Glutamatergic neuron (in vitro differentiated cells): ENCODE data around the gene CD244. TPM values are rescaled to one million over a fixed set of nuclear protein-coding genes. Genes with fewer than 3 reads are reported as not detected.

Experiments used
- DNase-seq: peaks from one replicate; pipeline ENCODE4 v3.0.0; 2022
- H3K27ac Mint-ChIP-seq: one replicate; pipeline ENCODE4 v1.8.0; 2020; ENCODE audit warnings: mild to moderate bottlenecking, mixed read lengths, inconsistent platforms; ENCODE audit not compliant: unreplicated experiment
- H3K27me3 Mint-ChIP-seq: one replicate; pipeline ENCODE4 v1.8.0; 2020; ENCODE audit warnings: mild to moderate bottlenecking, moderate library complexity, mixed read lengths, inconsistent platforms; ENCODE audit not compliant: unreplicated experiment
- H3K36me3 Mint-ChIP-seq: one replicate; pipeline ENCODE4 v1.8.0; 2020; ENCODE audit warnings: mild to moderate bottlenecking, mixed read lengths, inconsistent platforms; ENCODE audit not compliant: unreplicated experiment
- H3K4me1 Mint-ChIP-seq: one replicate; pipeline ENCODE4 v1.8.0; 2020; ENCODE audit warnings: mild to moderate bottlenecking, low read depth, mixed read lengths, inconsistent platforms; ENCODE audit not compliant: unreplicated experiment
- H3K4me3 Mint-ChIP-seq: one replicate; pipeline ENCODE4 v1.8.0; 2020; ENCODE audit warnings: mild to moderate bottlenecking, mixed read lengths, inconsistent platforms; ENCODE audit not compliant: unreplicated experiment
- H3K9me3 Mint-ChIP-seq: one replicate; pipeline ENCODE4 v1.8.0; 2020; ENCODE audit warnings: mild to moderate bottlenecking, moderate library complexity, mixed read lengths, inconsistent platforms; ENCODE audit not compliant: unreplicated experiment
- total RNA-seq: library from RNA; stranded (reverse); fragmentation: NEBNext Ultra II Directional; extraction: Animal tissue kit (Norgen Biotek cat#: 25700); gene quantifications from one replicate; pipeline ENCODE4 v1.2.1, GENCODE V29; 2021; ENCODE audit not compliant: unreplicated experiment
- TF ChIP-seq, protein P1 (sequence below): fragments of 200-600 bp; sonication (generic); IDR thresholded peaks from one replicate; pipeline ENCODE4 v1.5.0; 2021; ENCODE audit not compliant: partially characterized antibody, unreplicated experiment

Gene CD244
- total RNA-seq, 1 donor from 2014 or later = not detected

- no peaks in the 10 kb centered on the region for H3K4me1 Mint-ChIP-seq
- no peak for DNase-seq
- peaks cover 5% of the 10 kb centered on the region for H3K27me3 Mint-ChIP-seq
- no peak overlapping the region for H3K4me3 Mint-ChIP-seq
- no peak overlapping the region for H3K27ac Mint-ChIP-seq
- H3K9me3 Mint-ChIP-seq = no peaks in the 10 kb centered on the region
- TF ChIP-seq, protein P1, sequence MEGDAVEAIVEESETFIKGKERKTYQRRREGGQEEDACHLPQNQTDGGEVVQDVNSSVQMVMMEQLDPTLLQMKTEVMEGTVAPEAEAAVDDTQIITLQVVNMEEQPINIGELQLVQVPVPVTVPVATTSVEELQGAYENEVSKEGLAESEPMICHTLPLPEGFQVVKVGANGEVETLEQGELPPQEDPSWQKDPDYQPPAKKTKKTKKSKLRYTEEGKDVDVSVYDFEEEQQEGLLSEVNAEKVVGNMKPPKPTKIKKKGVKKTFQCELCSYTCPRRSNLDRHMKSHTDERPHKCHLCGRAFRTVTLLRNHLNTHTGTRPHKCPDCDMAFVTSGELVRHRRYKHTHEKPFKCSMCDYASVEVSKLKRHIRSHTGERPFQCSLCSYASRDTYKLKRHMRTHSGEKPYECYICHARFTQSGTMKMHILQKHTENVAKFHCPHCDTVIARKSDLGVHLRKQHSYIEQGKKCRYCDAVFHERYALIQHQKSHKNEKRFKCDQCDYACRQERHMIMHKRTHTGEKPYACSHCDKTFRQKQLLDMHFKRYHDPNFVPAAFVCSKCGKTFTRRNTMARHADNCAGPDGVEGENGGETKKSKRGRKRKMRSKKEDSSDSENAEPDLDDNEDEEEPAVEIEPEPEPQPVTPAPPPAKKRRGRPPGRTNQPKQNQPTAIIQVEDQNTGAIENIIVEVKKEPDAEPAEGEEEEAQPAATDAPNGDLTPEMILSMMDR = no peak
- no peaks in the 10 kb centered on the region for H3K36me3 Mint-ChIP-seq
Observed at GRCh38 chr1:160800645-160801408, 61.9 kb downstream of the CD244 start.

DNA sequence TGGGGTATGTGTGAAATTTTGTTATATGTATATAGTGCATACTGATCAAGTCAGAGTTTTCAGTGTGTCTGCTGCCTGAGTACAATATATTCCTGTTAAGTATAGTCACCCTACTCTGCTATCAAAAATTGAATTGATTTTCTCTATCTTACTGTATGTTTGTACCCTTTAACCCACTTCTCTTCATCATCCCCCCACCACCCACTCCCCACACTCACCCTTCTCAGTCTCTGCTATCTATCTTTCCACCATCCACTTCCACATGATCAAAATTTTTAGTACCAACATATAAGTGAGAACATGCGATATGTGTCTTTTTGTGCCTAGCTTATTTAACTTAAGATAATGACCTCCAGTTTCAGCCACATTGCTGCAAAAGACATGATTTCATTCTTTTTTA is 62.5 kb downstream of the CD244 start:
- no peak overlapping the region for H3K27ac Mint-ChIP-seq
- no peaks in the 10 kb centered on the region for H3K36me3 Mint-ChIP-seq
- no peak overlapping the region for H3K4me3 Mint-ChIP-seq
- H3K4me1 Mint-ChIP-seq = no peaks in the 10 kb centered on the region
- H3K27me3 Mint-ChIP-seq = peaks cover 5% of the 10 kb centered on the region
- no peak for DNase-seq
- TF ChIP-seq, protein P1 = no peak
- H3K9me3 Mint-ChIP-seq = no peaks in the 10 kb centered on the region

DNA sequence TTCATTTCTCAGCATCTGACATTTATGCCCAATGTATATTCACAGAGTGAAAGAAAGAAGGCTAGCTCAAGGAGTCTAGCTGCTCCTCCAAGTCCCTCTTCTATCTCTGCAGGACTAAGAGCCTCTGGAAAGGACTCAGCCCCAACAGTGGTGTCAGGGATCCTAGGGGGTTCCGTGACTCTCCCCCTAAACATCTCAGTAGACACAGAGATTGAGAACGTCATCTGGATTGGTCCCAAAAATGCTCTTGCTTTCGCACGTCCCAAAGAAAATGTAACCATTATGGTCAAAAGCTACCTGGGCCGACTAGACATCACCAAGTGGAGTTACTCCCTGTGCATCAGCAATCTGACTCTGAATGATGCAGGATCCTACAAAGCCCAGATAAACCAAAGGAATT is 63.0 kb downstream of the CD244 start:
- DNase-seq = no peak
- H3K4me1 Mint-ChIP-seq = no peaks in the 10 kb centered on the region
- no peak overlapping the region for H3K4me3 Mint-ChIP-seq
- H3K27me3 Mint-ChIP-seq = peaks cover 5% of the 10 kb centered on the region
- H3K36me3 Mint-ChIP-seq = no peaks in the 10 kb centered on the region
- TF ChIP-seq, protein P1 = no peak
- no peaks in the 10 kb centered on the region for H3K9me3 Mint-ChIP-seq
- no peak overlapping the region for H3K27ac Mint-ChIP-seq

DNA sequence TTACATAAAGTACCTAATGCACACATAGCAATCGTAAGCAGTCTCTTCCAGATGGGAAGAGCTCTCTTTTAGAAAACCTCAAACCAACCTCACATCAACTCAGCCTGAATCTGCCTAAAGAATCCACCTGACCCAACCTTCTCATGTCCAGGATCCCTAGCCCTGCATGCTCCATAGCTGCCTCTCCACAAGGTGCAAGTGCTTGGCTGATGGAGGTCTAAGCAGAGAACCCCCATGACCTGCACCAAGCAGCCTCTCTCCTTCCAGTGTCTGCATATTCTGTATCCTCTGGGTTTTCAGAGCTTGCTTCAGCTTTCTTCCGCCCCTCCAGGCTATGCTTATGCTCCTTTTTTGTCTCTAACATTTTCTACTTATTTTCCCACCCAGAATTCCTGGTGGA is 64.2 kb downstream of the CD244 start:
- H3K4me3 Mint-ChIP-seq = no peak overlapping the region
- DNase-seq = no peak
- H3K27ac Mint-ChIP-seq = no peak overlapping the region
- no peaks in the 10 kb centered on the region for H3K4me1 Mint-ChIP-seq
- peaks cover 5% of the 10 kb centered on the region for H3K27me3 Mint-ChIP-seq
- TF ChIP-seq, protein P1 = no peak
- H3K9me3 Mint-ChIP-seq = no peaks in the 10 kb centered on the region
- H3K36me3 Mint-ChIP-seq = no peaks in the 10 kb centered on the region

GRCh38 chr1:160797861-160798273 is 64.8 kb downstream of the CD244 start:
- Mint-ChIP-seq H3K27me3 (peaks cover 5% of the 10 kb centered on the region), H3K9me3 (no peaks in the 10 kb centered on the region), H3K4me3 (no peak overlapping the region), H3K4me1 (no peaks in the 10 kb centered on the region), H3K36me3 (no peaks in the 10 kb centered on the region), H3K27ac (no peak overlapping the region)
- no peak for DNase-seq
- TF ChIP-seq, protein P1 = no peak
